K562 (cell line): Measurements from ENCODE around the gene AGAP3. TPM values are rescaled to one million over a fixed set of nuclear protein-coding genes. Genes with fewer than 3 reads are reported as not detected.

Source experiments
- FOXJ2 ChIP-seq: fragments of 200-800 bp; sonication (Bioruptor generic); IDR thresholded peaks from 2 replicates; pipeline ENCODE4 v1.6.1; 2016; ENCODE audit warnings: missing genetic modification characterization, missing compliant biosample characterization
- HDAC3 ChIP-seq: fragments of 450-650 bp; IDR thresholded peaks from 2 replicates; pipeline ENCODE4 v1.6.1; 2018; ENCODE audit warnings: borderline replicate concordance, mild to moderate bottlenecking, moderate library complexity; ENCODE audit not compliant: partially characterized antibody
- HLTF ChIP-seq: fragments of 450-650 bp; IDR thresholded peaks from 2 replicates; pipeline ENCODE4 v1.6.1; 2016
- NKRF ChIP-seq: fragments of 450-650 bp; IDR thresholded peaks from 2 replicates; pipeline ENCODE4 v1.6.1; 2016; ENCODE audit warnings: borderline replicate concordance
- PTTG1 ChIP-seq: fragments of 450-650 bp; IDR thresholded peaks from 2 replicates; pipeline ENCODE4 v1.6.1; 2016; ENCODE audit warnings: low read depth, mild to moderate bottlenecking, missing genetic modification characterization, missing compliant biosample characterization
- REST ChIP-seq, 2 experiments: fragments of 450-650 bp; formaldehyde crosslinking in 1 of 2; IDR thresholded peaks; 2 replicates each; pipeline versions ENCODE4 v1.4.0 to v1.6.1; 2014 to 2020; ENCODE audit warnings: mild to moderate bottlenecking in 2 of 2, borderline replicate concordance in 1 of 2, low read depth in 1 of 2
- SOX6 ChIP-seq: fragments of 450-650 bp; IDR thresholded peaks from 2 replicates; pipeline ENCODE4 v1.6.1; 2014; ENCODE audit warnings: mild to moderate bottlenecking
- SRSF9 ChIP-seq: fragments of 200-400 bp; formaldehyde crosslinking; IDR thresholded peaks from 2 replicates; pipeline ENCODE4 v1.6.1; 2017; ENCODE audit warnings: low read depth, low read length, borderline replicate concordance
- TAL1 ChIP-seq: fragments of 450-650 bp; IDR thresholded peaks from 2 replicates; pipeline ENCODE4 v1.6.1; 2016; ENCODE audit warnings: mild to moderate bottlenecking
- ZBTB17 ChIP-seq: fragments of 450-650 bp; formaldehyde crosslinking; IDR thresholded peaks from 2 replicates; pipeline ENCODE4 v1.4.0; 2020; ENCODE audit warnings: mild to moderate bottlenecking
- ZKSCAN1 ChIP-seq: fragments of 150-350 bp; IDR thresholded peaks from 2 replicates; pipeline ENCODE4 v1.6.1; 2016; ENCODE audit warnings: low read depth, low read length
- ZNF354B ChIP-seq: fragments of 250-450 bp; sonication (Bioruptor Pico); IDR thresholded peaks from 2 replicates; pipeline ENCODE4 v1.4.0; 2020
- ZNF436 ChIP-seq: fragments of 250-450, 450-650 bp; sonication (Bioruptor Pico); formaldehyde crosslinking; IDR thresholded peaks from 2 replicates; pipeline ENCODE4 v1.7.0; 2020; ENCODE audit warnings: mild to moderate bottlenecking
- polyA plus RNA-seq, 8 experiments: library from polyadenylated mRNA; depleted of rRNA in 4 of 8; stranded (reverse) in 5 of 8; unstranded in 3 of 8; fragments of >200 nt; fragmentation: Nextera tagmentation in 2 of 8; fragmentation: Illumina TruSeq in 1 of 8; extraction: Ambion mirVana in 2 of 8; extraction: Trizol in 1 of 8; gene quantifications; 2 replicates each; pipeline versions ENCODE4 v1.2.1 to v1.2.3, GENCODE V29; 2011 to 2014; ENCODE audit warnings: inconsistent platforms in 1 of 8, missing spikeins in 1 of 8
- total RNA-seq, 7 experiments: library from RNA; depleted of rRNA in 6 of 7; stranded (reverse); fragments of >200 nt in 6 of 7; fragmentation: Illumina TruSeq in 2 of 7; extraction: Trizol in 2 of 7; gene quantifications; 2 replicates each; pipeline versions ENCODE4 v1.2.1 to v1.2.3, GENCODE V29; 2011 to 2021; ENCODE audit warnings: low replicate concordance in 1 of 7
- TF ChIP-seq, protein P1 (sequence below): IDR thresholded peaks from 2 replicates; pipeline ENCODE4 v1.6.1; 2011; ENCODE audit not compliant: insufficient read length; ENCODE audit errors: extremely low read depth
- TF ChIP-seq, protein P2 (sequence below): fragments of 450-650 bp; formaldehyde crosslinking; IDR thresholded peaks from 2 replicates; pipeline ENCODE4 v1.4.0; 2020; ENCODE audit warnings: mild to moderate bottlenecking, moderate library complexity

AGAP3 gene
- total and polyA plus RNA-seq, 9 of the 15 experiments (the other 6 are each of a cell fraction or from before 2014, with no cell fraction given), result 3.4 to 208 (median 62.2) TPM

DNA sequence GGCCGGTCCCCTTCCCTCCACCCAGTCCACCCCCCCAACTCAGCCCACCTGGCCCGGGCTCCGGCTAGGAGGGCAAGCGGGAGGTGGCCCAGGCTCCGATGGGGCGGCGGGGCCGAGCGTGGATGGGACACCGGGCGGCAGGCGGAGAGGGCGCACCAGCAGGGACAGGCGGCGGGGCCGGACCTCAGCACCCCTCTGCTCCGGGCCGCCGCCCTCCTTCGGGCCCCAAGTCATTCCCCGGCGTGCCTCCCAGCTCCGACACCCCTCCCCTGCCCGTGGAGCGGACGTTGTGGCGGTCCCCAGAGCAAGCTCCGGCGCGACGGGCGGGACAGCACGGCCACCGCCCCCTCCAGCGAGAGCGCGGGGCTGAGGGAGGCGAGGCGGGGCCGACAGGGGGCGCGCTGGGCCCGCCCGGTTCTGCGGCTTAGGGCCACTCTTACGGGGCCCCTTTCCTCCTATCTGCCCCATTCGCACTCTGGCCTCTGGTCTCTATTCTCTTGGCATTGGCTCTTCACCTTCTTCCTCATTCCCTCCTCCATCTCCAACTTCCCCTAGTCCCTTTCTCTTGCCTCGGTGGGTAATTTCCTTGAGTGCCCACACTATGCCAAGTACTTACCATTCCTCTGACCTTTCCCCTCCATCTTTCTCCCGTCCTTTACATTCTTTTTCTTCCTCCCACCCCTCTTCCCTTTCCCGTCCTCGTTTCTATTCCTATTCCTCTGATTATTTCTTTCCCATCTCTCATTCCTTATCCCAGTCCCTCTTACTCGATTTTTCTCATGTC, 81.9 kb downstream of the AGAP3 start (continued):
- TF ChIP-seq TAL1 (0 out of 2 replicates have a peak, but pooled peaks have one; percentile 6), SOX6 (0 out of 2 replicates have a peak, but pooled peaks have one; percentile 14), SRSF9 (no peak), FOXJ2 (tag) (no peak), REST (IDR thresholded peaks at IDR 0.05; ENCODE audit: borderline replicate concordance) (peak; percentile 40; the same call in 1 of the 2 replicates), REST (CRISPR knock-in tag; IDR thresholded peaks at IDR 0.05; ENCODE audit: low read depth) (0 out of 2 replicates have a peak, but pooled peaks have one; percentile 31), NKRF (peak; percentile 67), HLTF (no peak), ZBTB17 (CRISPR knock-in tag) (no peak), ZKSCAN1 (no peak), ZNF354B (CRISPR knock-in tag) (no peak), PTTG1 (no peak), HDAC3 (no peak), ZNF436 (CRISPR knock-in tag) (no peak)
- TF ChIP-seq, protein P1, sequence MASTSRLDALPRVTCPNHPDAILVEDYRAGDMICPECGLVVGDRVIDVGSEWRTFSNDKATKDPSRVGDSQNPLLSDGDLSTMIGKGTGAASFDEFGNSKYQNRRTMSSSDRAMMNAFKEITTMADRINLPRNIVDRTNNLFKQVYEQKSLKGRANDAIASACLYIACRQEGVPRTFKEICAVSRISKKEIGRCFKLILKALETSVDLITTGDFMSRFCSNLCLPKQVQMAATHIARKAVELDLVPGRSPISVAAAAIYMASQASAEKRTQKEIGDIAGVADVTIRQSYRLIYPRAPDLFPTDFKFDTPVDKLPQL, result no peak
- TF ChIP-seq, protein P2, sequence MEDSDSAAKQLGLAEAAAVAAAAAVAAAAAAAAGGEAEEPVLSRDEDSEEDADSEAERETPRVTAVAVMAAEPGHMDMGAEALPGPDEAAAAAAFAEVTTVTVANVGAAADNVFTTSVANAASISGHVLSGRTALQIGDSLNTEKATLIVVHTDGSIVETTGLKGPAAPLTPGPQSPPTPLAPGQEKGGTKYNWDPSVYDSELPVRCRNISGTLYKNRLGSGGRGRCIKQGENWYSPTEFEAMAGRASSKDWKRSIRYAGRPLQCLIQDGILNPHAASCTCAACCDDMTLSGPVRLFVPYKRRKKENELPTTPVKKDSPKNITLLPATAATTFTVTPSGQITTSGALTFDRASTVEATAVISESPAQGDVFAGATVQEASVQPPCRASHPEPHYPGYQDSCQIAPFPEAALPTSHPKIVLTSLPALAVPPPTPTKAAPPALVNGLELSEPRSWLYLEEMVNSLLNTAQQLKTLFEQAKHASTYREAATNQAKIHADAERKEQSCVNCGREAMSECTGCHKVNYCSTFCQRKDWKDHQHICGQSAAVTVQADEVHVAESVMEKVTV (CRISPR knock-in tag), result no peak
